ENCODE results near the gene AMHR2.

GRCh38 chr12:53450936-53451335 is 27.3 kb downstream of the AMHR2 start:
- TF ChIP-seq CTCF (IDR thresholded peaks at IDR 0.05) (no peak), POLR2A (IDR thresholded peaks at IDR 0.05) (no peak)

Measured in lower leg skin (tissue), 3 donors.